OCI-LY7 (cell line): Measurements from ENCODE around the gene ERN1. TPM values are rescaled to one million over a fixed set of nuclear protein-coding genes. Genes with fewer than 3 reads are reported as not detected.

Source experiments
- BruUV-seq: library from RNA; stranded (reverse); fragments of 400-500 nt; replicated peaks from 2 replicates; lab custom pipeline; 2021; lab: Mats Ljungman, UMichigan
- CTCF ChIA-PET: fragments of 300-600 bp; sonication (Branson Sonifier 250); formaldehyde crosslinking; loops from one replicate; lab custom pipeline; 2022; ENCODE audit warnings: antibody characterized with exemption; ENCODE audit not compliant: unreplicated experiment; lab: Charles Lee
- POLR2A ChIA-PET: fragments of 300-600 bp; sonication (Branson Sonifier 250); formaldehyde crosslinking; loops from one replicate; lab custom pipeline; 2022; ENCODE audit warnings: antibody characterized with exemption; lab: Charles Lee
- DNase-seq: peaks from one replicate; pipeline ENCODE4 v3.0.0-alpha.2; 2015; ENCODE audit warnings: low spot score
- H2AFZ ChIP-seq: fragments of 200-600 bp; sonication (generic), shearing (Covaris generic); 2 replicates; pipeline ENCODE4 v1.6.1; 2014; ENCODE audit warnings: mild to moderate bottlenecking, antibody characterized with exemption, low read length, moderate library complexity
- H3K27ac ChIP-seq: fragments of 200-600 bp; sonication (generic); 2 replicates; pipeline ENCODE4 v1.5.1; 2014; ENCODE audit warnings: mixed run types, low read depth, mild to moderate bottlenecking, moderate library complexity, low read length, inconsistent platforms; ENCODE audit not compliant: poor library complexity, severe bottlenecking
- H3K36me3 ChIP-seq: fragments of 200-600 bp; sonication (generic); 2 replicates; pipeline ENCODE4 v1.6.1; 2014; ENCODE audit warnings: mild to moderate bottlenecking, antibody characterized with exemption, low read length, moderate library complexity, mixed read lengths; ENCODE audit not compliant: insufficient read depth
- H3K4me1 ChIP-seq: fragments of 200-600 bp; sonication (generic); 2 replicates; pipeline ENCODE4 v1.5.1; 2014; ENCODE audit warnings: mild to moderate bottlenecking, low read length; ENCODE audit not compliant: insufficient read depth, poor library complexity, severe bottlenecking
- H3K4me2 ChIP-seq: fragments of 200-600 bp; sonication (generic); 2 replicates; pipeline ENCODE4 v1.6.1; 2014; ENCODE audit warnings: mild to moderate bottlenecking, low read length
- H3K4me3 ChIP-seq: fragments of 200-600 bp; sonication (generic); 2 replicates; pipeline ENCODE4 v1.5.1; 2014; ENCODE audit warnings: mild to moderate bottlenecking, low read depth, low read length; ENCODE audit not compliant: poor library complexity, severe bottlenecking
- H3K79me2 ChIP-seq: fragments of 200-600 bp; sonication (generic); 2 replicates; pipeline ENCODE4 v1.6.1; 2016; ENCODE audit warnings: low read depth, mild to moderate bottlenecking, low read length, moderate library complexity, mixed read lengths; ENCODE audit not compliant: insufficient read depth
- H3K9me2 ChIP-seq: fragments of 200-600 bp; sonication (generic); 2 replicates; pipeline ENCODE4 v1.6.1; 2016; ENCODE audit warnings: mild to moderate bottlenecking, low read length, mixed read lengths; ENCODE audit not compliant: insufficient read depth
- H3K9me3 ChIP-seq: fragments of 200-600 bp; sonication (generic); 2 replicates; pipeline ENCODE4 v1.6.1; 2014; ENCODE audit warnings: mild to moderate bottlenecking, mixed run types, low read length, mixed read lengths
- H4K20me1 ChIP-seq: fragments of 200-600 bp; sonication (generic); 2 replicates; pipeline ENCODE4 v1.6.1; 2014; ENCODE audit warnings: mild to moderate bottlenecking, antibody characterized with exemption, low read length, moderate library complexity, mixed read lengths; ENCODE audit not compliant: insufficient read depth
- EZH2phosphoT487 ChIP-seq: fragments of 200-600 bp; sonication (generic); IDR thresholded peaks from 2 replicates; pipeline ENCODE4 v1.6.1; 2018; ENCODE audit warnings: low read depth, borderline replicate concordance, mild to moderate bottlenecking, mixed run types, antibody characterized with exemption, low read length, moderate library complexity, mixed read lengths
- intact Hi-C: fragments of 100-400 bp; cut with micrococcal nuclease; formaldehyde crosslinking; loops from one replicate; pipeline ENCODE4 v1.10.0; 2022; ENCODE audit not compliant: unreplicated experiment
- total RNA-seq, 2 experiments: library from RNA; depleted of rRNA in 1 of 2; stranded (reverse); fragments of >200 nt in 1 of 2; shearing (Covaris generic) in 1 of 2; gene quantifications; 2 replicates each; pipeline ENCODE4 v1.2.3, GENCODE V29; 2014 to 2022
- TF ChIP-seq, protein P1 (sequence below): fragments of 200-600 bp; sonication (generic); conservative IDR thresholded peaks from 2 replicates; pipeline ENCODE4 v1.5.1; 2014; ENCODE audit warnings: mild to moderate bottlenecking, antibody characterized with exemption, low read length, moderate library complexity, mixed read lengths

ERN1 gene
- total RNA-seq, 2 experiments from 2014 or later, result 22.0 to 70.3 TPM

DNA sequence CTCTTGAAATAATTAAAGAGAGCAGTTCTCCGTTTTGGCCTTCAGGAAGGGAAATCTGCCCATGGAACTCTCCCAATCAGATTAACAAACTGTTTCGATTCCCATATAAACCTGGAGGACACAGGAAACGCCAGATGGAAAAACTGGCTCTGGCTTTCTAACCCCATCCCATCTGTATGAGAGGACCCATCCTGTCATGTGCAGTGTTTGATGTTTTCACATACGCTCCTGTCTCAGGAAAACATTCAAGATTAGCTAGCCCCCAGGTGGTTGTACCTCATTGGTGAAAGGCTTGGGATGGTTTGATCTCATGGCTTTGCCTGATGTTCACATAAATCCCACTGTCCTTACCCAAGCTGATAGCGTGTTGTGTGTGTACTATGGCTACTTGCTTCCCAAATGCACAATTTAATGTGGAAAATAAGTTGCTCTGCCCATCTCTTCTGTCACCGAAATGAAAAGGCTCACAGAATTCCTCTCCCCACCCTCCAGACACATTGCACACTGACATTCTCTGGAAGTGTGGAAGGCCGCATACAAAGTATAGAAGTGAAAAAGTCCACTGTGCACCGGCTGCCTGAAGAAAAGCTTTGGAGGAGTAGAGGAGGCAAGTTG is 18.2 kb upstream of the ERN1 start:
- Histone ChIP-seq H3K4me2 (peak overlapping the region; percentile 93; the same call in 1 of the 2 replicates), H2AFZ (no peak overlapping the region), H3K36me3 (peaks cover 50% of the 10 kb centered on the region), H3K27ac (peak overlapping the region; percentile 93), H3K9me3 (no peaks in the 10 kb centered on the region), H4K20me1 (no peaks in the 10 kb centered on the region), H3K4me1 (peaks cover 36% of the 10 kb centered on the region), H3K4me3 (no peak overlapping the region), H3K79me2 (peaks cover 8% of the 10 kb centered on the region; the same call in 1 of the 2 replicates), H3K9me2 (no peaks in the 10 kb centered on the region)
- peak; percentile 43 for DNase-seq
- intact Hi-C loops, result loop anchor here (2.0 to 10.0 kb wide), 3 partner anchors 135 to 403 kb away; partner anchors contain the start of gene STRADA
- TF ChIP-seq, protein P1, sequence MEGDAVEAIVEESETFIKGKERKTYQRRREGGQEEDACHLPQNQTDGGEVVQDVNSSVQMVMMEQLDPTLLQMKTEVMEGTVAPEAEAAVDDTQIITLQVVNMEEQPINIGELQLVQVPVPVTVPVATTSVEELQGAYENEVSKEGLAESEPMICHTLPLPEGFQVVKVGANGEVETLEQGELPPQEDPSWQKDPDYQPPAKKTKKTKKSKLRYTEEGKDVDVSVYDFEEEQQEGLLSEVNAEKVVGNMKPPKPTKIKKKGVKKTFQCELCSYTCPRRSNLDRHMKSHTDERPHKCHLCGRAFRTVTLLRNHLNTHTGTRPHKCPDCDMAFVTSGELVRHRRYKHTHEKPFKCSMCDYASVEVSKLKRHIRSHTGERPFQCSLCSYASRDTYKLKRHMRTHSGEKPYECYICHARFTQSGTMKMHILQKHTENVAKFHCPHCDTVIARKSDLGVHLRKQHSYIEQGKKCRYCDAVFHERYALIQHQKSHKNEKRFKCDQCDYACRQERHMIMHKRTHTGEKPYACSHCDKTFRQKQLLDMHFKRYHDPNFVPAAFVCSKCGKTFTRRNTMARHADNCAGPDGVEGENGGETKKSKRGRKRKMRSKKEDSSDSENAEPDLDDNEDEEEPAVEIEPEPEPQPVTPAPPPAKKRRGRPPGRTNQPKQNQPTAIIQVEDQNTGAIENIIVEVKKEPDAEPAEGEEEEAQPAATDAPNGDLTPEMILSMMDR, result no peak
- no peak for TF ChIP-seq EZH2phosphoT487
- CTCF ChIA-PET, result no interaction called here
- POLR2A ChIA-PET, result interaction anchor here (0.6 to 1.4 kb wide), 2 partner anchors 128 to 493 kb away, joined by 3 read pairs; partner anchors contain the start of gene ICAM2
- no TSS peak for BruUV-seq

DNA sequence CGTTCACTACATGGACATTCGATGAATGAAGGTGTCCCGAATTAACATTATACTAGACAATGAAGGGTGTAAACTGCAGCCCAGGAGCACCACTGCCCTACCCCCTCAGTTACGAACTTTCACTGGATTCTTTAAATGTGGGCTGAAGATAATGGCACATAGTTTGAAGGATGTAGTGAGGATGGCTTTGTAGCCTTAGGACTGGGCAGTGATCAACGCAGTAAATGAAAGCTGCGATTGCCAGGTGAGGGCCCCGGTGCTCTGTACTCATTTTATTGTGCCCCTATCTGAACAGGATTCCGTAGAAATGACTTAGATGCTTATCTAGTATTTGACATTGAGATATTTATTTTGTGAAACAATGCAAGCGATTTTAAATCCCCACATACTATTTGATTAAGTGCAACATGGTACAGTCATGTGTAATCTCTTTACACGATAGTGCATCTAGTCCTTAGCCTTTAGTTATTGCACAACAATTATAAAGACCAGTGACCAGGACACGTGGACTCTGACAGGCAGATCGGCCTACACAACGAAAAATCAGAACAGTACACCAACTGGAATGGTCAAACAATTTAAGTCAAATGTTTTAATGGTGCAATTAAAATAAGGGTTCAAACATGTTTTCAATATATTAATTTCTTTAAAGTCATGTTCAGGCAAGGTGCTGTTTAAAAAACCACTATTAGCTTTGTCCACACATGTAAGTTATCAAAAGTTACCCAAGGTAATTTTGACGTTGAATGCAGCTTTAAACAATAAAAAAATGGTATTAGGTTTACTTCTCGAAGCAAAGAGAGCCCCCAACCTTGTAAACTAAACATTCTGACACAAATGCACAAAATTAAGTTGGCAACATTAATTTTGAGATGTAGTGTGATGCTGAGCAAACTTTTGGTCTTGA is 17.4 kb upstream of the ERN1 start:
- H2AFZ ChIP-seq, result no peak overlapping the region
- H3K9me2 ChIP-seq, result no peaks in the 10 kb centered on the region
- TSS peak; percentile 63 for BruUV-seq
- H3K4me3 ChIP-seq, result peak overlapping the region; percentile 84
- no peaks in the 10 kb centered on the region for H4K20me1 ChIP-seq
- H3K79me2 ChIP-seq, result peaks cover 8% of the 10 kb centered on the region; the same call in 1 of the 2 replicates
- H3K36me3 ChIP-seq, result peaks cover 44% of the 10 kb centered on the region
- ChIA-PET CTCF (no interaction called here), POLR2A (interaction anchor here (1.4 kb wide), 1 partner anchor 127 kb away, joined by 3 read pairs; the partner anchor contains the start of gene ICAM2)
- peaks cover 36% of the 10 kb centered on the region for H3K4me1 ChIP-seq
- intact Hi-C loops, result loop anchor here (2.0 to 10.0 kb wide), 3 partner anchors 135 to 403 kb away; partner anchors contain the start of gene STRADA
- H3K9me3 ChIP-seq, result no peaks in the 10 kb centered on the region
- peak overlapping the region; percentile 93 for H3K27ac ChIP-seq
- peak; percentile 55 for DNase-seq
- peak overlapping the region; percentile 93 for H3K4me2 ChIP-seq
- TF ChIP-seq, protein P1, result no peak
- no peak for TF ChIP-seq EZH2phosphoT487
